ENCODE results near the gene RIMS1. TPM values are rescaled to one million over a fixed set of nuclear protein-coding genes. Genes with fewer than 3 reads are reported as not detected.

The RIMS1 gene
- total and polyA plus RNA-seq, 2 of the 13 experiments (the other 11 are each of a cell fraction or from before 2014, with no cell fraction given), result not detected

DNA sequence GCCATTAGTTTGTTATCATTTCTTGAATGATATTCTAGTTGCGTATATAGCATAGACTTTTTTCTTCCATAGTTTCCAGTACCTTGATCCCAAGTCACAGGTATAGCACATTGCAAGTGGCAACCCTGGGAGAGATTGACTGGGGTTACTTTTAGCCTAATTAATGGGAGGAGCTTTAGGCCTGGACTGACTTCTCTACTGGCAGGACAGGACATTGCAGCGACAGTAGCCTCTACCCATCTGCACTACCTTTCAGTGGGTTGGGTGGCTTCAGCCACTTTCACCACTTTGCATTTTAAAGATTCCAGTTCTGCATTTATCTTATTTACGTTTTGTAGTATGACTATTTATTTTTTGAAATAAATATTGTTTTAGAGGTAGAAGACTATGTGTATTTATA lies 320.3 kb downstream of the RIMS1 start:
- no peaks in the 10 kb centered on the region for H3K79me2 ChIP-seq (ENCODE audit: insufficient read depth, low read length)
- no peaks in the 10 kb centered on the region for H3K27me3 ChIP-seq (ENCODE audit: control insufficient read depth in 1 of 2, insufficient read depth in 2 of 2, low read length in 2 of 2)
- ChIA-PET CTCF (ENCODE audit: low intra/inter-chr PET ratio, low total read pairs) (no interaction called here), POLR2A (no interaction called here)
- no peaks in the 10 kb centered on the region for H4K20me1 ChIP-seq (ENCODE audit: insufficient read depth, low read length)
- H3K4me3 ChIP-seq (replicated peaks in 1 of 3; ENCODE audit: insufficient read depth in 1 of 3, low read depth in 2 of 3, low read length in 3 of 3), result no peak overlapping the region
- H3K9ac ChIP-seq (ENCODE audit: insufficient read depth, low read depth, low read length), result no peak overlapping the region
- intact Hi-C loops (cut with micrococcal nuclease; ENCODE audit: unreplicated experiment), result no loop called here
- in situ Hi-C loops (cut with HindIII; ENCODE audit: extremely low pct_ligation_motif_present, low pct_unique_long_range_greater_than_20kb), result no loop called here
- WGBS (ENCODE audit: low lambda C conversion rate), result 0% methylated on average over 3 of the region's 3 CpGs
- no peak; the same call in 2 of the 3 replicates for ATAC-seq
- DNase-seq (ENCODE audit: low spot score), result no peak
- H3K36me3 ChIP-seq (replicated peaks in 1 of 2; ENCODE audit: control insufficient read depth in 1 of 2, insufficient read depth in 2 of 2, low read length in 2 of 2), result no peaks in the 10 kb centered on the region
- no peak for FAIRE-seq
- no TSS peak for BruUV-seq (replicated peaks)
- no peaks in the 10 kb centered on the region for H3K9me3 ChIP-seq (ENCODE audit: low read length)
- no peak overlapping the region for H3K4me2 ChIP-seq (ENCODE audit: low read depth, low read length)
- H3K27ac ChIP-seq (ENCODE audit: extremely low read length, insufficient read depth, low read length), result no peak overlapping the region
- no peak overlapping the region for H2AFZ ChIP-seq (ENCODE audit: low read length)
- H3K4me1 ChIP-seq (ENCODE audit: insufficient read depth, low read length), result no peaks in the 10 kb centered on the region
- no peak for TF ChIP-seq MLXIP (CRISPR knock-in tag; IDR thresholded peaks at IDR 0.05; ENCODE audit: borderline replicate concordance)
- TF ChIP-seq ZNF407 (CRISPR knock-in tag; IDR thresholded peaks at IDR 0.05; ENCODE audit: not compliant biosample characterization), result no peak
- TF ChIP-seq HNRNPL (IDR thresholded peaks at IDR 0.05; ENCODE audit: low read depth, low read length), result no peak
- TF ChIP-seq NFRKB (IDR thresholded peaks at IDR 0.05), result no peak
- TF ChIP-seq, protein P1, sequence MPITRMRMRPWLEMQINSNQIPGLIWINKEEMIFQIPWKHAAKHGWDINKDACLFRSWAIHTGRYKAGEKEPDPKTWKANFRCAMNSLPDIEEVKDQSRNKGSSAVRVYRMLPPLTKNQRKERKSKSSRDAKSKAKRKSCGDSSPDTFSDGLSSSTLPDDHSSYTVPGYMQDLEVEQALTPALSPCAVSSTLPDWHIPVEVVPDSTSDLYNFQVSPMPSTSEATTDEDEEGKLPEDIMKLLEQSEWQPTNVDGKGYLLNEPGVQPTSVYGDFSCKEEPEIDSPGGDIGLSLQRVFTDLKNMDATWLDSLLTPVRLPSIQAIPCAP (CRISPR knock-in tag; IDR thresholded peaks at IDR 0.05; ENCODE audit: low read depth), result no peak
- TF ChIP-seq ZNF333 (CRISPR knock-in tag; IDR thresholded peaks at IDR 0.05; ENCODE audit: borderline replicate concordance), result no peak
- no peak for TF ChIP-seq ZNF609 (CRISPR knock-in tag; IDR thresholded peaks at IDR 0.05; ENCODE audit: borderline replicate concordance)

All from HepG2 (cell line).